H1 (cell line): ENCODE data around the gene CWC27. TPM values are rescaled to one million over a fixed set of nuclear protein-coding genes. Genes with fewer than 3 reads are reported as not detected.

Experiments
- CTCF ChIA-PET: fragments of 300-600 bp; sonication (Branson Sonifier 250); formaldehyde crosslinking; loops from one replicate; lab custom pipeline; 2021; ENCODE audit not compliant: partially characterized antibody; lab: Charles Lee
- POLR2A ChIA-PET: fragments of 300-600 bp; sonication (Branson Sonifier 250); formaldehyde crosslinking; loops from one replicate; lab custom pipeline; 2021; ENCODE audit warnings: inconsistent platforms; ENCODE audit not compliant: partially characterized antibody; lab: Charles Lee
- DNase-seq, 2 experiments: peaks; one replicate each; pipeline versions ENCODE4 v3.0.0 to v3.0.0-alpha.2; 2010 to 2022; ENCODE audit warnings: low spot score in 2 of 2, low read depth in 1 of 2, mixed read lengths in 1 of 2
- FAIRE-seq: peaks from 2 replicates; lab custom pipeline; 2011; peaks lifted over from hg19 to GRCh38; lab: Jason Lieb, UNC
- H2AFZ ChIP-seq: 2 replicates; pipeline ENCODE4 v1.8.1; 2012; ENCODE audit warnings: low read length, inconsistent platforms
- H2AK5ac ChIP-seq: 2 replicates; pipeline ENCODE4 v1.6.1; 2013; ENCODE audit warnings: low read depth, low read length
- H2BK120ac ChIP-seq: replicated peaks from 2 replicates; pipeline ENCODE3; 2013; ENCODE audit warnings: low read depth, low read length, inconsistent platforms
- H2BK12ac ChIP-seq: 2 replicates; pipeline ENCODE4 v1.6.1; 2013; ENCODE audit warnings: low read depth, low read length
- H2BK15ac ChIP-seq: 2 replicates; pipeline ENCODE4 v1.6.1; 2013; ENCODE audit warnings: low read length
- H2BK20ac ChIP-seq: 2 replicates; pipeline ENCODE4 v1.6.1; 2013; ENCODE audit warnings: low read length
- H2BK5ac ChIP-seq: 2 replicates; pipeline ENCODE4 v1.6.1; 2013; ENCODE audit warnings: low read depth, low read length
- H3K14ac ChIP-seq: 2 replicates; pipeline ENCODE4 v1.6.1; 2013; ENCODE audit warnings: inconsistent platforms; ENCODE audit not compliant: insufficient read length
- H3K18ac ChIP-seq: 2 replicates; pipeline ENCODE4 v1.6.1; 2013; ENCODE audit warnings: low read length; ENCODE audit errors: extremely low read depth
- H3K23ac ChIP-seq: 2 replicates; pipeline ENCODE4 v1.6.1; 2013; ENCODE audit warnings: inconsistent platforms; ENCODE audit not compliant: insufficient read length
- H3K23me2 ChIP-seq: 2 replicates; pipeline ENCODE4 v1.6.1; 2013; ENCODE audit warnings: low read depth, low read length
- H3K27ac ChIP-seq: 2 replicates; pipeline ENCODE4 v1.6.1; 2011; ENCODE audit warnings: low read depth, low read length, inconsistent platforms
- H3K27me3 ChIP-seq, 4 experiments: replicated peaks in 1 of 4; 1 replicate in 1 of 4; 2 replicates in 3 of 4; pipeline versions ENCODE4 v1.6.1 to v1.8.1; 2011 to 2013; ENCODE audit warnings: low read length in 3 of 4, mild to moderate bottlenecking in 3 of 4, inconsistent platforms in 2 of 4, mixed read lengths in 2 of 4, moderate library complexity in 1 of 4; ENCODE audit not compliant: control insufficient read depth in 3 of 4, insufficient read depth in 3 of 4; ENCODE audit errors: extremely low read depth in 1 of 4
- H3K36me3 ChIP-seq, 4 experiments: 2 replicates each; pipeline versions ENCODE4 v1.6.1 to v1.8.1; 2011 to 2013; ENCODE audit warnings: mild to moderate bottlenecking in 4 of 4, low read length in 3 of 4, moderate library complexity in 2 of 4, control low read depth in 1 of 4, inconsistent platforms in 1 of 4; ENCODE audit not compliant: insufficient read depth in 4 of 4, control insufficient read depth in 2 of 4
- H3K4ac ChIP-seq: replicated peaks from 2 replicates; pipeline ENCODE3; 2013; ENCODE audit warnings: low read length, low read depth, mixed read lengths, inconsistent platforms; ENCODE audit not compliant: insufficient read length
- H3K4me1 ChIP-seq, 4 experiments: replicated peaks in 1 of 4; 1 replicate in 1 of 4; 2 replicates in 3 of 4; pipeline versions ENCODE4 v1.6.1 to v1.8.1; 2011 to 2013; ENCODE audit warnings: low read length in 3 of 4, inconsistent platforms in 2 of 4, mixed read lengths in 1 of 4; ENCODE audit not compliant: insufficient read depth in 4 of 4, control insufficient read depth in 3 of 4
- H3K4me2 ChIP-seq, 2 experiments: 2 replicates each; pipeline versions ENCODE4 v1.6.1 to v1.8.1; 2011 to 2013; ENCODE audit warnings: low read depth in 2 of 2, low read length in 2 of 2, control low read depth in 1 of 2, inconsistent platforms in 1 of 2, mild to moderate bottlenecking in 1 of 2; ENCODE audit not compliant: insufficient read depth in 1 of 2
- H3K4me3 ChIP-seq, 4 experiments: fragments of 200-600, 300-600 bp in 1 of 4; sonication (generic), shearing (Covaris generic), sonication (Bioruptor Twin) in 1 of 4; 2 replicates each; pipeline versions ENCODE4 v1.5.1 to v1.8.1; 2011 to 2016; ENCODE audit warnings: low read length in 4 of 4, low read depth in 3 of 4, control low read depth in 2 of 4, inconsistent platforms in 2 of 4, mild to moderate bottlenecking in 2 of 4, mixed read lengths in 1 of 4, moderate library complexity in 1 of 4; ENCODE audit not compliant: insufficient read depth in 2 of 4; ENCODE audit errors: extremely low read depth in 1 of 4
- H3K56ac ChIP-seq: replicated peaks from 2 replicates; pipeline ENCODE3; 2013; ENCODE audit warnings: low read depth, mild to moderate bottlenecking, mixed read lengths, low read length, inconsistent platforms; ENCODE audit not compliant: insufficient read length
- H3K79me1 ChIP-seq: 2 replicates; pipeline ENCODE4 v1.6.1; 2013; ENCODE audit warnings: low read depth, low read length, control low read depth
- H3K79me2 ChIP-seq, 2 experiments: 2 replicates each; pipeline versions ENCODE4 v1.6.1 to v1.8.1; 2012 to 2013; ENCODE audit warnings: low read length in 2 of 2, mild to moderate bottlenecking in 2 of 2, inconsistent platforms in 1 of 2; ENCODE audit not compliant: insufficient read depth in 2 of 2, control insufficient read depth in 1 of 2
- H3K9ac ChIP-seq, 4 experiments: replicated peaks in 1 of 4; 1 replicate in 1 of 4; 2 replicates in 3 of 4; pipeline versions ENCODE4 v1.6.1 to v1.8.1; 2011 to 2013; ENCODE audit warnings: low read depth in 3 of 4, low read length in 3 of 4, control low read depth in 2 of 4, mild to moderate bottlenecking in 2 of 4, moderate library complexity in 2 of 4, inconsistent platforms in 1 of 4; ENCODE audit errors: extremely low read depth in 1 of 4
- H3K9me3 ChIP-seq, 2 experiments: 2 replicates each; pipeline versions ENCODE4 v1.6.1 to v1.8.1; 2012 to 2013; ENCODE audit warnings: mild to moderate bottlenecking in 2 of 2, moderate library complexity in 2 of 2, control low read depth in 1 of 2, inconsistent platforms in 1 of 2, low read depth in 1 of 2, low read length in 1 of 2, mixed read lengths in 1 of 2; ENCODE audit not compliant: insufficient read depth in 2 of 2
- H4K20me1 ChIP-seq, 2 experiments: replicated peaks in 1 of 2; 2 replicates each; pipeline versions ENCODE3 to v1.8.1; 2011 to 2013; ENCODE audit warnings: inconsistent platforms in 2 of 2, low read length in 2 of 2, mild to moderate bottlenecking in 1 of 2; ENCODE audit not compliant: insufficient read depth in 2 of 2, control insufficient read depth in 1 of 2
- H4K5ac ChIP-seq: 2 replicates; pipeline ENCODE4 v1.6.1; 2013; ENCODE audit warnings: low read length, low read depth, mixed read lengths, inconsistent platforms; ENCODE audit not compliant: insufficient read length
- H4K8ac ChIP-seq: 2 replicates; pipeline ENCODE4 v1.8.0; 2013; ENCODE audit warnings: mild to moderate bottlenecking, moderate library complexity, low read length, inconsistent platforms; ENCODE audit not compliant: insufficient read depth; ENCODE audit errors: extremely low read depth
- H4K91ac ChIP-seq: replicated peaks from 2 replicates; pipeline ENCODE3; 2013; ENCODE audit warnings: low read length, mixed read lengths, inconsistent platforms; ENCODE audit not compliant: insufficient read length
- NANOG ChIP-seq: IDR thresholded peaks from 2 replicates; pipeline ENCODE4 v1.6.1; 2011; ENCODE audit warnings: low read length, low read depth, mild to moderate bottlenecking, inconsistent platforms; ENCODE audit not compliant: insufficient read depth, poor library complexity, severe bottlenecking
- POU5F1 ChIP-seq: IDR thresholded peaks from 2 replicates; pipeline ENCODE4 v1.6.1; 2011; ENCODE audit warnings: low read depth, mild to moderate bottlenecking, low read length, moderate library complexity
- SP2 ChIP-seq: IDR thresholded peaks from 2 replicates; pipeline ENCODE4 v1.6.1; 2012; ENCODE audit warnings: mild to moderate bottlenecking, low read length, inconsistent platforms
- SRF ChIP-seq: IDR thresholded peaks from 2 replicates; pipeline ENCODE4 v1.6.1; 2011; ENCODE audit warnings: mild to moderate bottlenecking, low read depth, low read length, moderate library complexity
- TEAD4 ChIP-seq: IDR thresholded peaks from 2 replicates; pipeline ENCODE4 v1.6.1; 2012; ENCODE audit warnings: low read depth, low read length, inconsistent platforms, mixed read lengths
- polyA plus RNA-seq, 7 experiments: library from polyadenylated mRNA; depleted of rRNA in 3 of 7; stranded (reverse) in 5 of 7; unstranded in 2 of 7; fragments of >200 nt in 5 of 7; fragments of 200-250 nt in 2 of 7; gene quantifications; 1 replicate in 5 of 7; 2 replicates in 1 of 7; 4 replicates in 1 of 7; pipeline versions ENCODE4 v1.2.1 to v1.2.3, GENCODE V29; 2011 to 2013; ENCODE audit warnings: missing spikeins in 2 of 7, mixed read lengths in 2 of 7
- total RNA-seq: library from RNA; stranded (reverse); fragmentation: NEBNext Ultra II Directional; extraction: Animal tissue kit (Norgen Biotek cat#: 25700); gene quantifications from 2 replicates; pipeline ENCODE4 v1.2.1, GENCODE V29; 2021
- TF ChIP-seq, protein P1 (sequence below): IDR thresholded peaks from 2 replicates; pipeline ENCODE4 v1.6.1; 2012; ENCODE audit warnings: inconsistent platforms

CWC27 gene
- total and polyA plus RNA-seq, 2 of the 8 experiments (the other 6 are each of a cell fraction or from before 2014, with no cell fraction given), result 24.9 to 43.4 TPM

DNA sequence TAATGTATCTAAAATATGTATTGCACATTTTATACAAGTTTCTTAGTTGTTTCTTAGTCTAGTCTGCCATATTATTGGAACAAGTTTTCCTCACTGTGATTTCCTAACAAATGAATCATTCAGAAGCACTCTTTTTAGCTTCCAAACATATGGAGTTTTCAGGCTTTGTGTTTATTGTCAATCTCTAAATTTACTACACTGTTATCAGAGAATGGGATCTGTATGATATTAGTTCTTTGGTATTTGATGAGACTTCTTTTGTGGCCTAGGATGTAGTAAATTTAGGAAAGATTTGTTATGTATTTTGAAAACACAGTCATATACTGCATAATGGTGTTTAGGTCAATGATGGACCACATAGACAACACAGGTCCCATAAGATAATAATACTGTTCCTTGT, 25.9 kb upstream of the CWC27 start:
- Histone ChIP-seq H3K9ac (no peak overlapping the region), H2AK5ac (no peak overlapping the region), H2AFZ (no peak overlapping the region), H3K23ac (no peak overlapping the region), H3K4me1 (peaks cover 0 to 2% (median 0%) of the 10 kb centered on the region in 4 experiments; a peak in 2 of 7 replicates), H4K8ac (no peak overlapping the region), H4K5ac (no peak overlapping the region), H3K23me2 (no peaks in the 10 kb centered on the region), H4K91ac (no peak overlapping the region), H2BK12ac (no peak overlapping the region), H3K56ac (no peak overlapping the region), H3K79me2 (peaks cover 0 to 6% of the 10 kb centered on the region in 2 experiments; a peak in 2 of 4 replicates), H3K9me3 (no peaks in the 10 kb centered on the region), H3K4me2 (no peak overlapping the region), H3K14ac (no peak overlapping the region), H3K36me3 (peaks cover 0 to 22% (median 4%) of the 10 kb centered on the region in 4 experiments; a peak in 4 of 8 replicates), H3K79me1 (peaks cover 3% of the 10 kb centered on the region; the same call in 1 of the 2 replicates), H2BK20ac (no peak overlapping the region), H3K4me3 (no peak overlapping the region), H4K20me1 (peaks cover 0 to 2% of the 10 kb centered on the region in 2 experiments), H2BK5ac (no peak overlapping the region), H3K18ac (no peak overlapping the region), H3K4ac (no peak overlapping the region), H2BK15ac (no peak overlapping the region), H3K27me3 (no peaks in the 10 kb centered on the region), H3K27ac (no peak overlapping the region), H2BK120ac (no peak overlapping the region)
- CTCF ChIA-PET, result interaction anchor here (1.2 kb wide), 1 partner anchor 25 kb away, joined by 4 read pairs; the partner anchor contains the start of genes CWC27 and SREK1IP1
- FAIRE-seq, result no peak
- DNase-seq, result no peak
- TF ChIP-seq SRF, result no peak
- no peak for TF ChIP-seq SP2
- no peak for TF ChIP-seq POU5F1
- TF ChIP-seq, protein P1, sequence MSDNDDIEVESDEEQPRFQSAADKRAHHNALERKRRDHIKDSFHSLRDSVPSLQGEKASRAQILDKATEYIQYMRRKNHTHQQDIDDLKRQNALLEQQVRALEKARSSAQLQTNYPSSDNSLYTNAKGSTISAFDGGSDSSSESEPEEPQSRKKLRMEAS, result no peak
- no peak for TF ChIP-seq TEAD4
- TF ChIP-seq NANOG, result no peak
- POLR2A ChIA-PET, result no interaction called here
